PFSK-1 (cell line): Measurements from ENCODE around the gene TNS3.

Source experiments
- FOXP2 ChIP-seq: optimal IDR thresholded peaks from 2 replicates; pipeline ENCODE3; 2011; ENCODE audit warnings: borderline replicate concordance, control low read depth, inconsistent platforms; ENCODE audit not compliant: insufficient read depth; ENCODE audit errors: extremely low read length, extremely low read depth
- POLR2AphosphoS5 ChIP-seq: IDR thresholded peaks from 2 replicates; pipeline ENCODE4 v1.6.1; 2012; ENCODE audit warnings: low read depth, mild to moderate bottlenecking, control low read depth, low read length, moderate library complexity
- REST ChIP-seq, 2 experiments: IDR thresholded peaks; 2 replicates each; pipeline versions ENCODE4 v1.6.1 to v1.8.0; 2011 to 2012; ENCODE audit warnings: low read depth in 2 of 2, low read length in 2 of 2, control low read depth in 1 of 2, inconsistent platforms in 1 of 2, mild to moderate bottlenecking in 1 of 2, moderate library complexity in 1 of 2; ENCODE audit not compliant: insufficient read depth in 1 of 2
- SIN3A ChIP-seq: IDR thresholded peaks from 2 replicates; pipeline ENCODE4 v1.6.1; 2012; ENCODE audit warnings: mild to moderate bottlenecking, low read length, moderate library complexity, borderline replicate concordance; ENCODE audit not compliant: insufficient read depth
- TAF1 ChIP-seq: IDR thresholded peaks from 2 replicates; pipeline ENCODE4 v1.6.1; 2012; ENCODE audit warnings: low read length, control low read depth, borderline replicate concordance; ENCODE audit not compliant: insufficient read depth

Gene TNS3

GRCh38 chr7:47424523-47424922, 157.4 kb downstream of the TNS3 start:
- no peak for TF ChIP-seq REST (IDR thresholded peaks at IDR 0.05; ENCODE audit: insufficient read depth in 1 of 2, low read depth in 2 of 2, low read length in 2 of 2)
- no peak for TF ChIP-seq POLR2AphosphoS5
- TF ChIP-seq TAF1, result no peak
- TF ChIP-seq FOXP2, result no peak
- no peak for TF ChIP-seq SIN3A

GRCh38 chr7:47423196-47423595, 158.7 kb downstream of the TNS3 start:
- no peak for TF ChIP-seq POLR2AphosphoS5
- TF ChIP-seq FOXP2, result no peak
- TF ChIP-seq REST (IDR thresholded peaks at IDR 0.05; ENCODE audit: insufficient read depth in 1 of 2, low read depth in 2 of 2, low read length in 2 of 2), result no peak
- no peak for TF ChIP-seq TAF1
- no peak for TF ChIP-seq SIN3A

- TF ChIP-seq SIN3A, result no peak
- no peak for TF ChIP-seq POLR2AphosphoS5
- no peak for TF ChIP-seq TAF1
- no peak for TF ChIP-seq FOXP2
- no peak for TF ChIP-seq REST (IDR thresholded peaks at IDR 0.05; ENCODE audit: insufficient read depth in 1 of 2, low read depth in 2 of 2, low read length in 2 of 2)
Observed at GRCh38 chr7:47422611-47423010, 159.3 kb downstream of the TNS3 start.

- TF ChIP-seq FOXP2, result no peak
Observed at GRCh38 chr7:47421456-47421855, 160.5 kb downstream of the TNS3 start.

- TF ChIP-seq TAF1, result no peak
- no peak for TF ChIP-seq FOXP2
- TF ChIP-seq SIN3A, result no peak
- no peak for TF ChIP-seq REST (IDR thresholded peaks at IDR 0.05; ENCODE audit: insufficient read depth in 1 of 2, low read depth in 2 of 2, low read length in 2 of 2)
- no peak for TF ChIP-seq POLR2AphosphoS5
Observed at GRCh38 chr7:47420122-47420780, 161.7 kb downstream of the TNS3 start.

- TF ChIP-seq FOXP2 (no peak), SIN3A (no peak), POLR2AphosphoS5 (no peak), REST (IDR thresholded peaks at IDR 0.05; ENCODE audit: insufficient read depth in 1 of 2, low read depth in 2 of 2, low read length in 2 of 2) (no peak), TAF1 (no peak)
Observed at GRCh38 chr7:47419471-47419870, 162.4 kb downstream of the TNS3 start.
